Measurements from ENCODE around the gene AXL. TPM values are rescaled to one million over a fixed set of nuclear protein-coding genes. Genes with fewer than 3 reads are reported as not detected.

AXL gene
- total and polyA plus RNA-seq, 9 of the 15 experiments (the other 6 are each of a cell fraction or from before 2014, with no cell fraction given), result 0.80 to 6.6 (median 1.6) TPM

- TF ChIP-seq ZNF407 (IDR thresholded peaks at IDR 0.05; ENCODE audit: low read depth), result no peak
- no peak for TF ChIP-seq STAT5B (CRISPR knock-in tag; IDR thresholded peaks at IDR 0.05)
- TF ChIP-seq HNRNPH1 (optimal IDR thresholded peaks at IDR 0.05; ENCODE audit: low read depth, low read length), result no peak
- TF ChIP-seq CBFB (CRISPR knock-in tag; IDR thresholded peaks at IDR 0.05), result no peak
- no peak for TF ChIP-seq ZNF395 (CRISPR knock-in tag; IDR thresholded peaks at IDR 0.05)
- TF ChIP-seq BRD9 (IDR thresholded peaks at IDR 0.05; ENCODE audit: low read depth, partially characterized antibody), result no peak
- no peak for TF ChIP-seq PHF20 (IDR thresholded peaks at IDR 0.05; ENCODE audit: partially characterized antibody)
- 0 out of 3 replicates have a peak, but pooled peaks of 1 of the 2 experiments have one; percentile 47 for TF ChIP-seq CBX3 (IDR thresholded peaks at IDR 0.05; ENCODE audit: borderline replicate concordance in 1 of 2, low read length in 2 of 2)
- TF ChIP-seq JUND (IDR thresholded peaks at IDR 0.05; ENCODE audit: borderline replicate concordance, low read depth, low read length), result no peak
- TF ChIP-seq JUND (tag; IDR thresholded peaks at IDR 0.05; ENCODE audit: borderline replicate concordance, low read depth, low read length), result no peak
- TF ChIP-seq MXI1 (IDR thresholded peaks at IDR 0.05; ENCODE audit: low read depth, low read length), result no peak
- no peak for TF ChIP-seq SMAD1 (IDR thresholded peaks at IDR 0.05; ENCODE audit: low read depth, low read length, partially characterized antibody)
- no peak for TF ChIP-seq ZNF639 (CRISPR knock-in tag; conservative IDR thresholded peaks at IDR 0.05 in 1 of 2, IDR thresholded peaks at IDR 0.05 in 1 of 2)
- TF ChIP-seq ELK3 (CRISPR knock-in tag; IDR thresholded peaks at IDR 0.05), result no peak
- TF ChIP-seq ZNF41 (CRISPR knock-in tag; conservative IDR thresholded peaks at IDR 0.05), result no peak
- no peak for TF ChIP-seq ZNF253 (CRISPR knock-in tag; conservative IDR thresholded peaks at IDR 0.05)
- TF ChIP-seq ZNF717 (CRISPR knock-in tag; IDR thresholded peaks at IDR 0.05), result no peak
- peak; percentile 83 for TF ChIP-seq ZNF24 (IDR thresholded peaks at IDR 0.05)
These were observed 16.5 kb downstream of the AXL start (continued) for GRCh38 chr19:41235480-41235879.
